Measurements from ENCODE around the gene RASA3. TPM values are rescaled to one million over a fixed set of nuclear protein-coding genes. Genes with fewer than 3 reads are reported as not detected.
A peak's percentile ranks its signal among the peaks of the same experiment; 100 is the strongest.

The RASA3 gene
- total and polyA plus RNA-seq, 2 of the 4 experiments (the other 2 are of a cell fraction), result 21.0 to 31.4 TPM

- TF ChIP-seq BHLHE40 (IDR thresholded peaks at IDR 0.05; ENCODE audit: low read depth, low read length), result no peak
Observed at GRCh38 chr13:113946409-113947181, 185.8 kb downstream of the RASA3 start (continued).

- ATAC-seq (ENCODE audit: low read depth) (no peak), DNase-seq (no peak)
- BruUV-seq (replicated peaks), result no TSS peak
- Histone ChIP-seq H4K91ac (ENCODE audit: insufficient read depth, low read depth, low read length) (no peak overlapping the region), H4K8ac (ENCODE audit: low read depth in 2 of 2, low read length in 2 of 2) (no peak overlapping the region), H3K27me3 (ENCODE audit: control insufficient read depth, insufficient read depth, low read length) (no peaks in the 10 kb centered on the region), H4K5ac (ENCODE audit: low read depth, low read length) (no peak overlapping the region), H3K79me1 (ENCODE audit: low read depth in 1 of 2, low read length in 2 of 2) (peaks cover 0 to 30% of the 10 kb centered on the region in 2 experiments; a peak in 2 of 4 replicates), H2AFZ (replicated peaks; ENCODE audit: low read length, poor library complexity) (no peak overlapping the region), H2BK120ac (ENCODE audit: low read depth, low read length) (no peak overlapping the region), H2BK15ac (ENCODE audit: low read depth, low read length) (no peak overlapping the region), H3K36me3 (ENCODE audit: control insufficient read depth, insufficient read depth, low read length) (no peaks in the 10 kb centered on the region; the same call in 1 of the 2 replicates), H4K20me1 (ENCODE audit: insufficient read depth, low read length) (peaks cover 4% of the 10 kb centered on the region), H3K9me3 (ENCODE audit: control insufficient read depth, insufficient read depth, low read length) (no peaks in the 10 kb centered on the region), H3K4me3 (ENCODE audit: insufficient read depth, low read depth, low read length) (no peak overlapping the region), H2BK20ac (ENCODE audit: low read depth, low read length) (no peak overlapping the region), H3K9me1 (ENCODE audit: insufficient read depth, low read length) (peaks cover 10% of the 10 kb centered on the region), H2AK9ac (replicated peaks; ENCODE audit: low read depth, low read length, poor library complexity) (peak overlapping the region; percentile 57), H3K4me1 (ENCODE audit: control insufficient read depth, insufficient read depth, low read length) (peaks cover 9% of the 10 kb centered on the region), H3K4ac (ENCODE audit: low read depth, low read length) (peak overlapping the region; percentile 55; the same call in 1 of the 2 replicates), H2BK5ac (ENCODE audit: low read depth, low read length, poor library complexity, severe bottlenecking) (no peak overlapping the region), H3K23ac (ENCODE audit: low read depth, low read length) (no peak overlapping the region), H3K27ac (ENCODE audit: insufficient read depth, low read length) (no peak overlapping the region), H3K14ac (replicated peaks; ENCODE audit: low read depth, low read length) (no peak overlapping the region), H3K9ac (ENCODE audit: low read depth, low read length) (no peak overlapping the region), H3K18ac (ENCODE audit: low read depth, low read length) (no peak overlapping the region), H2AK5ac (ENCODE audit: low read depth, low read length) (peak overlapping the region; percentile 56; the same call in 1 of the 2 replicates), H3K4me2 (ENCODE audit: low read depth, low read length) (no peak overlapping the region), H3K56ac (ENCODE audit: extremely low read depth, insufficient read depth, low read length) (no peak overlapping the region)
- dilution Hi-C loops (cut with HindIII; ENCODE audit: low sequenced_read_pairs, unreplicated experiment) (no loop called here), in situ Hi-C loops (cut with MboI; ENCODE audit: low sequenced_read_pairs) (no loop called here), intact Hi-C loops (cut with micrococcal nuclease) (loop anchor here (5.0 kb wide), 1 partner anchor 84 kb away; the partner anchor contains the start of gene GAS6)
- CTCF ChIA-PET, result interaction anchor here (0.6 kb wide), 2 partner anchors 164 to 278 kb away, joined by 3 read pairs; no protein-coding TSS in a partner anchor
- no peak for TF ChIP-seq MAFK (IDR thresholded peaks at IDR 0.05; ENCODE audit: low read depth, low read length)
- no peak for TF ChIP-seq RFX5 (IDR thresholded peaks at IDR 0.05; ENCODE audit: low read depth, low read length)
- 98% methylated on average over 12 of the region's 26 CpGs; no CpG with 5 or more reads in 1 of the 2 experiments for WGBS, 2 experiments (ENCODE audit: extremely low coverage in 2 of 2, insufficient read length in 1 of 2)
- POLR2A ChIA-PET (ENCODE audit: unreplicated experiment), result no interaction called here
Observed at GRCh38 chr13:113945857-113946408, 186.5 kb downstream of the RASA3 start.

All from IMR-90 (cell line).